Measurements from ENCODE around the gene GNB1L.

- TF ChIP-seq SMAD4 (CRISPR knock-in tag; IDR thresholded peaks at IDR 0.05) (no peak), CTCF (IDR thresholded peaks at IDR 0.05) (no peak), ATF3 (CRISPR knock-in tag; conservative IDR thresholded peaks at IDR 0.05) (no peak), NR3C1 (CRISPR knock-in tag; conservative IDR thresholded peaks at IDR 0.05; ENCODE audit: low read depth) (no peak), SP1 (CRISPR knock-in tag; conservative IDR thresholded peaks at IDR 0.05) (no peak)
- TF ChIP-seq, protein P1, sequence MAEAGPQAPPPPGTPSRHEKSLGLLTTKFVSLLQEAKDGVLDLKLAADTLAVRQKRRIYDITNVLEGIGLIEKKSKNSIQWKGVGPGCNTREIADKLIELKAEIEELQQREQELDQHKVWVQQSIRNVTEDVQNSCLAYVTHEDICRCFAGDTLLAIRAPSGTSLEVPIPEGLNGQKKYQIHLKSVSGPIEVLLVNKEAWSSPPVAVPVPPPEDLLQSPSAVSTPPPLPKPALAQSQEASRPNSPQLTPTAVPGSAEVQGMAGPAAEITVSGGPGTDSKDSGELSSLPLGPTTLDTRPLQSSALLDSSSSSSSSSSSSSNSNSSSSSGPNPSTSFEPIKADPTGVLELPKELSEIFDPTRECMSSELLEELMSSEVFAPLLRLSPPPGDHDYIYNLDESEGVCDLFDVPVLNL (CRISPR knock-in tag; IDR thresholded peaks at IDR 0.05; ENCODE audit: borderline replicate concordance, low read depth) = no peak
- TF ChIP-seq, protein P2, sequence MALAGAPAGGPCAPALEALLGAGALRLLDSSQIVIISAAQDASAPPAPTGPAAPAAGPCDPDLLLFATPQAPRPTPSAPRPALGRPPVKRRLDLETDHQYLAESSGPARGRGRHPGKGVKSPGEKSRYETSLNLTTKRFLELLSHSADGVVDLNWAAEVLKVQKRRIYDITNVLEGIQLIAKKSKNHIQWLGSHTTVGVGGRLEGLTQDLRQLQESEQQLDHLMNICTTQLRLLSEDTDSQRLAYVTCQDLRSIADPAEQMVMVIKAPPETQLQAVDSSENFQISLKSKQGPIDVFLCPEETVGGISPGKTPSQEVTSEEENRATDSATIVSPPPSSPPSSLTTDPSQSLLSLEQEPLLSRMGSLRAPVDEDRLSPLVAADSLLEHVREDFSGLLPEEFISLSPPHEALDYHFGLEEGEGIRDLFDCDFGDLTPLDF (CRISPR knock-in tag; IDR thresholded peaks at IDR 0.05) = no peak
- TF ChIP-seq, protein P3, sequence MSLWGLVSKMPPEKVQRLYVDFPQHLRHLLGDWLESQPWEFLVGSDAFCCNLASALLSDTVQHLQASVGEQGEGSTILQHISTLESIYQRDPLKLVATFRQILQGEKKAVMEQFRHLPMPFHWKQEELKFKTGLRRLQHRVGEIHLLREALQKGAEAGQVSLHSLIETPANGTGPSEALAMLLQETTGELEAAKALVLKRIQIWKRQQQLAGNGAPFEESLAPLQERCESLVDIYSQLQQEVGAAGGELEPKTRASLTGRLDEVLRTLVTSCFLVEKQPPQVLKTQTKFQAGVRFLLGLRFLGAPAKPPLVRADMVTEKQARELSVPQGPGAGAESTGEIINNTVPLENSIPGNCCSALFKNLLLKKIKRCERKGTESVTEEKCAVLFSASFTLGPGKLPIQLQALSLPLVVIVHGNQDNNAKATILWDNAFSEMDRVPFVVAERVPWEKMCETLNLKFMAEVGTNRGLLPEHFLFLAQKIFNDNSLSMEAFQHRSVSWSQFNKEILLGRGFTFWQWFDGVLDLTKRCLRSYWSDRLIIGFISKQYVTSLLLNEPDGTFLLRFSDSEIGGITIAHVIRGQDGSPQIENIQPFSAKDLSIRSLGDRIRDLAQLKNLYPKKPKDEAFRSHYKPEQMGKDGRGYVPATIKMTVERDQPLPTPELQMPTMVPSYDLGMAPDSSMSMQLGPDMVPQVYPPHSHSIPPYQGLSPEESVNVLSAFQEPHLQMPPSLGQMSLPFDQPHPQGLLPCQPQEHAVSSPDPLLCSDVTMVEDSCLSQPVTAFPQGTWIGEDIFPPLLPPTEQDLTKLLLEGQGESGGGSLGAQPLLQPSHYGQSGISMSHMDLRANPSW (CRISPR knock-in tag; conservative IDR thresholded peaks at IDR 0.05; ENCODE audit: low read depth) = no peak
These were observed 24.9 kb upstream of the GNB1L start for GRCh38 chr22:19879643-19879991.

Measured in WTC11 (cell line).